ENCODE results near the gene RNASEH2B.

DNA sequence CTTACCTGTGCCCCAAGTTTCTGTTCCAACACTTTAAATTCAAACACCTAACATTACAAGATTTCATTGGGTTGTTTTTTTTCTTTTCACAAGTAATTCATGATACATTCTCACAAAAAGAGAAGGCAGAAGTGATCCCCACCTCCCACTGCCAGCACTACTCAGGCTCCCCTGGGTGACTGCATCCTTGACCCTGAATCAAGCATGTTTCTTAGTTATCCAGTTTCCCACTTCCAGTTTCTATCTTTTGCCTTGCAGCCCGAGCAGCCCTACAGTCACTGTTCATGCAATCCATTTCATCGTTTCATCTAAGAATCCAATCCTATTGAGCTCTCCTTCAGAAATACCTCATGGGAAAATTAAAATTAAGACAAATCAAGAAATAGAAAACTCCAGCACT, 61.4 kb downstream of the RNASEH2B start:
- TF ChIP-seq RAD21 (IDR thresholded peaks at IDR 0.05 in 1 of 2, conservative IDR thresholded peaks at IDR 0.05 in 1 of 2; ENCODE audit: low read depth in 2 of 2, low read length in 2 of 2) (no peak), CTCF (IDR thresholded peaks at IDR 0.05; ENCODE audit: control extremely low read depth in 1 of 3, insufficient read depth in 1 of 3, low read depth in 1 of 3, low read length in 3 of 3) (no peak), ATF2 (IDR thresholded peaks at IDR 0.05; ENCODE audit: low read length) (no peak), EGR1 (IDR thresholded peaks at IDR 0.05; ENCODE audit: borderline replicate concordance, low read depth, low read length) (no peak), TAF1 (IDR thresholded peaks at IDR 0.05; ENCODE audit: low read depth, low read length) (no peak), CHD1 (IDR thresholded peaks at IDR 0.05; ENCODE audit: low read depth, low read length) (no peak), MAX (IDR thresholded peaks at IDR 0.05) (no peak), EZH2 (IDR thresholded peaks at IDR 0.05; ENCODE audit: low read depth, low read length, severe bottlenecking) (no peak), RNF2 (IDR thresholded peaks at IDR 0.05; ENCODE audit: borderline replicate concordance, low read depth, low read length, missing control alignments, poor library complexity, severe bottlenecking) (no peak), SP2 (IDR thresholded peaks at IDR 0.05; ENCODE audit: low read length) (no peak), POLR2A (IDR thresholded peaks at IDR 0.05; ENCODE audit: control extremely low read depth in 1 of 2, low read depth in 2 of 2, low read length in 2 of 2) (no peak), RBBP5 (IDR thresholded peaks at IDR 0.05; ENCODE audit: borderline replicate concordance, low read depth, low read length) (no peak)

All from H1 (cell line).